ENCODE data around the gene FAR1.

Gene FAR1

DNA sequence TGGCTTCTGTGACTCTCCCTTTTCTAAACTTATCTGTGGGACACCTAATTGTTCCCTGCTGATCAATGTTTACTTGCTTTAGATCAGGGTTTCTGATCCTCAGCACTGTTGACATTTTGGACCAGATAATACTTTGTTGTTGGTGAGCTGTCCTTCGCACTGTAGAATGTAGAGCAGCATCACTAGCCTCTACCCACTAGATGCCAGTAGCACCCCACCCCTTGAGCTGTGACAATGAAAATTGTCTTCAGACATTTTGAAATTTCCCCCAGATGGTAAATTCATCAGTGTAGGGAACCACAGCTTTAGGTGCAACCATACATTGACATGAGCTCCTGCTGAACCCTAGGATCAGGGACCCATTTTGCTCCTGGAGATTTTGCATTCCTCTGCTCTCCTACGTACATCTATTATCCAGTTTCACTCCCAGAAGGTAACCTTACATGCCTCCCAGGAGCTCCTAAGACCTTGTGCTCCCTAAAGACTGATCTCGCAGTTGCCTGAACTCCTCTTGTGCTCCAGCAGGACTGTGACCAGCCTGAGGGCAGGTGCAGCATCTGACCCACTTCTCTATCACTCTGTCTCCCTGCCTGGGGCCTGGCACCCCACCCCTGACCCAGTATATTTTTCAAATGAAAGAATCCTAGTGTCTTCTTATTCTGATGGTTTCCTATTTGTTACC lies 107.8 kb downstream of the FAR1 start:
- peak in 1 of 2 donors; percentile 19 for DNase-seq (ENCODE audit: low read depth in 2 of 2)

DNA sequence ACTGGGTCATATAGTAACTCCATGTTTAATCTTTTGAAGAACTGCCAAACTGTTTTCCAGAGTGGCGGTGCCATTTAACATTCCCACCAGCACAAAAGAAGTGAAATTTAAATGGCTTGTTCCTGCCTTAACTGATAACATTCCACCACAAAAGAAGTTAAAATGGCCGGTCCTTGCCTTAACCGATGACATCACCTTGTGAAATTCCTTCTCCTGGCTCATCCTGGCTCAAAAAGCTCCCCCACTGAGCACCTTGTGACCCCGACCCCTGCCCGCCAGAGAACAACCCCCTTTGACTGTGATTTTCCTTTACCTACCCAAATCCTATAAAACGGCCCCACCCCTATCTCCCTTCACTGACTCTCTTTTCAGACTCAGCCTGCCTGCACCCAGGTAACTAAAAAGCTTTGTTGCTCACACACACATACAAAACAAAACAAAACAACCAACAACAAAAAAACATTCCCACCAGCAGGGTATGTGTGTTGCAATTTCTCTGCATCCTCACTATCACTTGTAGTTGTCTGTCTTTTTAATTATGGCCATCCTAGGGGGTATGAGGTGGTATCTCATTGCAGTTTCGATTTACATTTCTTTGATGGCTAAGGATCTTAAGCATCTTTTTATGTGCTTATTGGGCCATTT lies 109.0 kb downstream of the FAR1 start:
- DNase-seq (ENCODE audit: low read depth in 2 of 2), result no peak

GRCh38 chr11:13778345-13778744 lies 109.9 kb downstream of the FAR1 start:
- DNase-seq (ENCODE audit: low read depth in 2 of 2), result no peak

DNA sequence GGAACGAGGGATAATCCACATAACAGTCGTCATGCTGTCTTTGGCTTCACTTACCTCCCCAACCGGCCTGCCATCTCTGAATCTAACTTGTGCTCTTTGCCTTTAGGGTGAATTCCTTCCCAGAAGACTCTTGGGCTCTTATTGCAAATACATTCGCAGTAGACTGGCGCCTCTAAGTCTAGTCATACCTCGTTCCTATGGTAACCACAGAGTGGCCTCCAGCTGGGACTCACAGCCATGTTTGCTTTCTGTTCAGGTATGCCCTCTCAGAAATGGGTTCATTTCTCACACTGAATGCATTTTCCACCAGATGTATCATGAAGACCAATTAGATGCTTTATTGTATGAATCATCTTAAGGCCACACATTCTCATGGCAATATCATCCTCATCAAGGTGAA lies 112.7 kb downstream of the FAR1 start:
- no peak for DNase-seq (ENCODE audit: low read depth in 2 of 2)
